Measurements from ENCODE around the gene DAB2. TPM values are rescaled to one million over a fixed set of nuclear protein-coding genes. Genes with fewer than 3 reads are reported as not detected.

DAB2 gene
- total and polyA plus RNA-seq, 2 donors from 2014 or later: 138 to 199 TPM

GRCh38 chr5:39420482-39421145, 4.2 kb downstream of the DAB2 start:
- Histone ChIP-seq H3K9ac (ENCODE audit: low read length in 3 of 3) (peak overlapping the region in 1 of 3 donors; percentile 91), H3K27me3 (ENCODE audit: control insufficient read depth, insufficient read depth, low read length) (no peaks in the 10 kb centered on the region), H3K4me1 (ENCODE audit: control insufficient read depth in 2 of 3, insufficient read depth in 2 of 3, low read depth in 1 of 3, low read length in 3 of 3) (peaks cover 0 to 35% (median 21%) of the 10 kb centered on the region in 3 donors), H3K27ac (ENCODE audit: low read depth in 2 of 2, low read length in 2 of 2) (peak overlapping the region; percentile 87 to 97), H3K36me3 (ENCODE audit: control insufficient read depth in 2 of 3, insufficient read depth in 3 of 3, low read length in 3 of 3) (peaks cover 0 to 9% (median 4%) of the 10 kb centered on the region in 3 donors), H3K9me3 (ENCODE audit: control insufficient read depth in 2 of 3, insufficient read depth in 1 of 3, low read length in 3 of 3) (no peaks in the 10 kb centered on the region), H3K4me3 (ENCODE audit: low read length in 3 of 3) (peak overlapping the region; percentile 34 to 76 (median 69))
- no peak for TF ChIP-seq CTCF (IDR thresholded peaks at IDR 0.05; ENCODE audit: borderline replicate concordance, extremely low read depth, insufficient read depth)
- DNase-seq (peak in 2 of 5 donors; percentile 60 to 87), FAIRE-seq (no peak)
- intact Hi-C loops (cut with DNase I): no loop called here

GRCh38 chr5:39419796-39420195, 5.0 kb downstream of the DAB2 start:
- peak overlapping the region; percentile 87 to 97 for H3K27ac ChIP-seq (ENCODE audit: low read depth in 2 of 2, low read length in 2 of 2)
- FAIRE-seq (no peak), DNase-seq (no peak)
- no peaks in the 10 kb centered on the region for H3K9me3 ChIP-seq (ENCODE audit: control insufficient read depth in 2 of 3, insufficient read depth in 1 of 3, low read length in 3 of 3)
- peaks cover 0 to 40% (median 21%) of the 10 kb centered on the region in 3 donors for H3K4me1 ChIP-seq (ENCODE audit: control insufficient read depth in 2 of 3, insufficient read depth in 2 of 3, low read depth in 1 of 3, low read length in 3 of 3)
- H3K9ac ChIP-seq (ENCODE audit: low read length in 3 of 3): no peak overlapping the region
- TF ChIP-seq CTCF (IDR thresholded peaks at IDR 0.05; ENCODE audit: borderline replicate concordance, extremely low read depth, insufficient read depth): no peak
- intact Hi-C loops (cut with DNase I): no loop called here
- H3K36me3 ChIP-seq (ENCODE audit: control insufficient read depth in 2 of 3, insufficient read depth in 3 of 3, low read length in 3 of 3): peaks cover 0 to 9% (median 4%) of the 10 kb centered on the region in 3 donors
- H3K27me3 ChIP-seq (ENCODE audit: control insufficient read depth, insufficient read depth, low read length): no peaks in the 10 kb centered on the region
- peak overlapping the region in 2 of 3 donors; percentile 6 to 76 for H3K4me3 ChIP-seq (ENCODE audit: low read length in 3 of 3)

- Histone ChIP-seq H3K36me3 (ENCODE audit: control insufficient read depth in 2 of 3, insufficient read depth in 3 of 3, low read length in 3 of 3) (peaks cover 0 to 9% (median 4%) of the 10 kb centered on the region in 3 donors), H3K27me3 (ENCODE audit: control insufficient read depth, insufficient read depth, low read length) (no peaks in the 10 kb centered on the region), H3K9ac (ENCODE audit: low read length in 3 of 3) (no peak overlapping the region), H3K4me1 (ENCODE audit: control insufficient read depth in 2 of 3, insufficient read depth in 2 of 3, low read depth in 1 of 3, low read length in 3 of 3) (peaks cover 0 to 47% (median 21%) of the 10 kb centered on the region in 3 donors), H3K4me3 (ENCODE audit: low read length in 3 of 3) (peak overlapping the region in 1 of 3 donors; percentile 6), H3K27ac (ENCODE audit: low read depth in 2 of 2, low read length in 2 of 2) (no peak overlapping the region), H3K9me3 (ENCODE audit: control insufficient read depth in 2 of 3, insufficient read depth in 1 of 3, low read length in 3 of 3) (no peaks in the 10 kb centered on the region)
- FAIRE-seq: no peak
- DNase-seq: no peak
- intact Hi-C loops (cut with DNase I): no loop called here
- TF ChIP-seq CTCF (IDR thresholded peaks at IDR 0.05; ENCODE audit: borderline replicate concordance, extremely low read depth, insufficient read depth): no peak
Observed at GRCh38 chr5:39417979-39418378, 6.8 kb downstream of the DAB2 start.

All from kidney (tissue), 14 donors.